HG03045 (cell line): ENCODE results near the gene PARVG.

Experiments used
- ATAC-seq: cut with Tn5 transposase; IDR thresholded peaks from one replicate; pipeline ENCODE4 v1.9.1; 2021; ENCODE audit warnings: mild to moderate bottlenecking, moderate library complexity; ENCODE audit not compliant: unreplicated experiment

Gene PARVG

DNA sequence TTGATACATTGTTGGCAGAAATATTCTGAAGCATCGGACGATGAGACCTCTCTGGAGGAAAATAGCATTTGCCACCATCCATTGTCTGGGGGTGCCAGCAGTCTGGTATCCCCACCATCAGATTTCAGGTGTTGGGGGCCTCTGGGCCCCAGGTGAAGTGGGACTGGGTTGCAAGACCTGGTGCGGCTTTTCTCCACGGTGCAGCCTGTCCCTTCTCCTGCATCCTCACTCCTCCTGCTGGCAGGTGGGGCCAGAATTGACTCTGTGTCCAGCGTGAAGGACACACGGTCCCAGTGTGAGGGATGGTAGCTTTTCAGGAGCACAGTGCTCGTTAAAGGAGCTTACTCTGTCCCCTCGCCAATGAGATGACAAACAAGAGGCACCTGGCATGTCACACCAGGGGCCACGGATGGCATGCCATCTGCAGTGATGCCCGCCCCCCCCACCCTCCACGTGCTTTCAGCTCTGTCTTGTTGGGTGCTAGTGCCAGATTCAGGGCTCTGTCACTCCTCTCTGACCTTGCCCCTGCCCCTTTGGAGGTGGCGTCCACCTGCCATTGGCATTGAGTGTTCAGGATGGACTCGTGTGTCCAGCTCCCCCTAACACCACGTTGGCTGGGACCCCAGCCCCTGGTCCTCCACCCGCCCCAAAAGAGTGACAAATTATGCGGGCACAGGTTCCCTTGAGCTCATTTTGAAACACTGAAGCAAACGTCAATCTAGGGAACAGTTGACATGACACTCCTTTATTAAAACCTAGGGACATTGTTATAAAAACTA is 62.4 kb downstream of the PARVG start:
- no peak for ATAC-seq

GRCh38 chr22:44243761-44244160 is 63.0 kb downstream of the PARVG start:
- no peak for ATAC-seq

- ATAC-seq = no peak
Observed at GRCh38 chr22:44244265-44244822, 63.6 kb downstream of the PARVG start.

- no peak for ATAC-seq
Observed at GRCh38 chr22:44245438-44245837, 64.7 kb downstream of the PARVG start.

GRCh38 chr22:44245867-44246266 is 65.1 kb downstream of the PARVG start:
- no peak for ATAC-seq

DNA sequence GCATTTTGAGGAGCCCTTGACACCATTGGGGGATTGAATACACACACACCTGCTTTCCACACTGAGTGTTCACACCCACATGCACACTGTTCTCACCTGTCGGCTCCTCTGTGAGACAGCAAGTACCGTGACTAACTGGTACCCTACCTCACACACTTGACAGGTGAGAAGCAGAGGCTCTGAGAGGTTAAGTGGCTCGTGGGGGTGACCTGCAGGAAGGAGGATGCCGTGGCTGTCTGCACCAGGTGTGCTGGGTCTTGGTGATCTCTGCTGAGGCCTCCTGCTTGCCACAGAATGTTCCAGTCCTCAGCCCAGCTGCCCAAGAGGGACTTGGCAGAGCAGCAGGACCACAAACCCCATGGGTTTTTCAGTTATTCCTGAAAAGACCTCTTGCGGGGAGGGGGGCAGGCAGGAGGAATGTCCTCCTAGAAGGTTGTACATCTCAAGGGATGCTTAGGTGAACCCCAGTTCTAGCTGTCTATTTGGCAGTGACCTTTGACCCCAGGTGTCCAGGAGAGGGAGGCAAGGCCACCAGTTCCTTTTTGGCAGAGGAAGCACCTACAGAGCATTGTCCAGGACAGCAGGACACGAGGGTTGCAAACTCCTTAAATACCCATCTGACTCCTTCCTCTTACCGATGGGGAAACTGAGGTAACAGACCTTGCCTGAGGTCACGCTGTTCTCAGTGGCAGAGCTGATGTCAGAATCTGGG is 66.0 kb downstream of the PARVG start:
- no peak for ATAC-seq

- no peak for ATAC-seq
Observed at GRCh38 chr22:44247346-44247745, 66.6 kb downstream of the PARVG start.

DNA sequence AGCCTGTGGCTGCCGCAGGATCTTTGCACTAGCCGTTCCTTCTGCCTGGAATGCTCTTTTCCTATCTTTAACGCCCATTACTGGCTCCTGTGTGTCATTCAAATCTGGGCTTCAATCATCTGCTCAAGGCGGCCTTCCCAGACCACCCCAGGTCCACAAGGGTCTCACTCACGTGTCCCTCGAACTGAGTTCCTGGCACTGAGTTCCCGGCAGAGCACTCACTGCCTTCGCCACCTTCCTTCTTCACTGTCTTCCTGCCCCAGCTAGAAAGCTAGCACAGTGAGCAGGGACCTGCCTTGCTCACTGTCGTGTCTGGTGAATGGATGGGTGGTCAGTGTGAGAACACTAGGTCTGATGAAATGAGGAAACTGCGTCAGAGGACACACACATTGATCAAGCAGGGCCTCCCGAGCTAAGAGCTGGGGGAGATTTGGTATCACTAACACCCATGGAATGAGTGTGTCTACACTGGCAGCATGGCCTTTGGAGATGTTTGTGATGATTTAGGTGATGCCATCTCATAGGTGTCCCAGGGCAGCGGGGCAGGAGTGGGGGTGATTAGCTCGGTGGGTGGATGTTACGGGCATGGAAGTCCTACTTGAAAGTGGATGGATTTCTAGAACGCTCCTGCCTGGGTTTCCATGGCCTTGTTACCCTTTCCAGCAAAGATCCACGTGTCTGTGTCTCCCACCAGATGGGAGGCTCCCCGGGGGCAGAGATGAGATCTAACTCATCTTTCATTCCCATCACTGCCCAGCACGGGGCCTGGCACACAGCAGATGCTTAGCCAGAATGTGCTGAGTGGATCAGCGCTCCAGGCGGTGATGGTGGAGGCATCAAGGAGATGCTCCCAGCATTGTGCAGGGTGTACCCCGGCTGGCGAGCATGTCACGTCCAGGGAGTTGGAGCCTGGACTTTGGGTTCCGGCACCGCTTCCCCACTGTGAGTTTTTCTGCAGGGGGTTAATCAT is 67.5 kb downstream of the PARVG start:
- ATAC-seq = no peak

- no peak for ATAC-seq
Observed at GRCh38 chr22:44248926-44249325, 68.2 kb downstream of the PARVG start.

GRCh38 chr22:44249376-44250147 is 68.8 kb downstream of the PARVG start:
- ATAC-seq = no peak

DNA sequence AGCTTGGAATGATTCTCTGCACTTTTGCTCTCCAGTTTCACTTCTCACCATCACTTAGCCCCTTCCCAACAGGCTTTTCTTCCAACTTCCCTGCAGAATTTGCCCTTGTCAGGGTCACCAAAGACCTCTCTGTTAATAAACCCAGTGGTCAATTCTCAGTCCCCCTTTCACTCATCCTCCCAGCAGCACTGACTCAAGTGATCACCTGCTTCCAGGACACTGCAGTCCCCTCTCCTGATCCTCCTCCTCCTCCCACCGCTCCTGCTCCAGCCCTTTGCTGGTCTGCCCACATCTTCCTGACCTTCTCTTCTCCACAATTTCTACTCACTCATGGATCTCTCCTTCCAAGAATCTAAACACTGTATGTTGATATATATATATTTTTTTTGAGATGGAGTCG is 74.1 kb downstream of the PARVG start:
- no peak for ATAC-seq

DNA sequence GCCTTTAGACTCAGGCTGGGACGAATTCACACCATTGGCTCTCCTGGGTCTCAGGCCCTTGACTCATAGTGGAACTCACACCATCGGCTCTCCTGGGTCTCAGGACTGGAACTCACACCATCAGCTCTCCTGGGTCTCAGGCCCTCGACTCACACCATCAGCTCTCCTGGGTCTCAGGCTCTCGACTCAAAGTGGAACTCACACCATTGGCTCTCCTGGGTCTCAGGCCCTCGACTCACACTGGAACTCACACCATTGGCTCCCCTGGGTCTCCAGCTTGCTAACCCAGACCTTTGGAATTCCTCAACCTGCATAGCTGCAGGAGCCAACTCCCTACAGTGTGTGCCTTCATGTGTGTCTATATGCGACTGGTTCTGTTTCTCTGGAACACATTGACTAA is 75.4 kb downstream of the PARVG start:
- ATAC-seq = no peak

DNA sequence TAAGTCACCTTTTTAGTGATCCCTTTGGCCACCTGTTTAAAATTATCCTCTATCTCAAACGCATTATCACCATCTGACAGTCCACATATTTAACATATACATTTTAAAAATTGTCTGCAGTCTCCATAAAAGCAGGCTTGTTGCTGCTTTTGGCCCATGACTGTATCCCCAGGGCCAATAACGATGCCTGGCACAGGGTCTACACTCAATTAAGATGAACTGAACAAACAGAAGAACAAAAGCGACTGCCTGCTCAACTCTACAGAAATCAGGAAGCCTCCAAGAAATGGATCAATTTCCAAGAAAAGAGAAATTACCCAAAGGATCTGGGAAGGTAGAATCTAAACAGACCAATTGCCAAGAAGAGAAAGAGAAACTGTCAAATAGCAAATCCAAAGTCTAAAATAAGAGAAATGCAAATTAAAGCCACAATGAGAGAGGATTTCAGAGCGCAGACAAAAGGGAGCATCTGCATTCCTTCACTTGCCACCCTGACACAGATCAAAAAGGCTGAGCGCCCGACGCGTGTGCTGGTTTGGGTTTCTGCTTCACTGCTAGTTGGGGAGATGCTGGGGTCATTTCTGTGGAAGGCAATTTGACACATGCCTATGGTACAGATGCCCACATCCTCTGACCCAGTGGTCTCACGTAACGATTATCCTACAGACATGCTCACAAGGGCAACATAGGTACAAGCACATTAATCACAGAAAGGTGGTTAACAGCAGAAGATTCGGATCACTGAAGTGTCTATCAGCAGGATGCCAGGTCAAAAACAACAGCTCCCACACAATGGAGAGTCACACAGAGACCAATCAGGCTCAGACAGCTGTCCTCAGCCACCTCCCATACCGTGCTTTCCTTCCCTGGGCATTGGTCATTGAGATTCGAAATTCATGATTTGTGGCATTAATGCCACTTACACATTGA is 76.1 kb downstream of the PARVG start:
- ATAC-seq = no peak
